ENCODE measurements around the gene TESMIN. TPM values are rescaled to one million over a fixed set of nuclear protein-coding genes. Genes with fewer than 3 reads are reported as not detected.
A peak's percentile ranks its signal among the peaks of the same experiment; 100 is the strongest.

Gene TESMIN
- total RNA-seq, 1 experiment from 2014 or later: 3.6 TPM

GRCh38 chr11:68667511-68668500 lies 83.5 kb downstream of the TESMIN start:
- in situ Hi-C loops (cut with HindIII; ENCODE audit: low sequenced_read_pairs): no loop called here
- no peak for DNase-seq (ENCODE audit: low spot score)

GRCh38 chr11:68666849-68667248 lies 84.5 kb downstream of the TESMIN start:
- in situ Hi-C loops (cut with HindIII; ENCODE audit: low sequenced_read_pairs): no loop called here
- no peak for DNase-seq (ENCODE audit: low spot score)

GRCh38 chr11:68665436-68665835 lies 85.9 kb downstream of the TESMIN start:
- in situ Hi-C loops (cut with HindIII; ENCODE audit: low sequenced_read_pairs): no loop called here
- no peak for DNase-seq (ENCODE audit: low spot score)

GRCh38 chr11:68664906-68665305 lies 86.4 kb downstream of the TESMIN start:
- DNase-seq (ENCODE audit: low spot score): no peak
- in situ Hi-C loops (cut with HindIII; ENCODE audit: low sequenced_read_pairs): no loop called here

- no peak for DNase-seq (ENCODE audit: low spot score)
- in situ Hi-C loops (cut with HindIII; ENCODE audit: low sequenced_read_pairs): no loop called here
Measured at GRCh38 chr11:68664141-68664540, 87.2 kb downstream of the TESMIN start.

GRCh38 chr11:68663482-68664010 lies 87.8 kb downstream of the TESMIN start:
- no peak for DNase-seq (ENCODE audit: low spot score)
- in situ Hi-C loops (cut with HindIII; ENCODE audit: low sequenced_read_pairs): no loop called here

- no peak for DNase-seq (ENCODE audit: low spot score)
- in situ Hi-C loops (cut with HindIII; ENCODE audit: low sequenced_read_pairs): no loop called here
Measured at GRCh38 chr11:68661697-68662603, 89.4 kb downstream of the TESMIN start.

GRCh38 chr11:68661014-68661413 lies 90.3 kb downstream of the TESMIN start:
- in situ Hi-C loops (cut with HindIII; ENCODE audit: low sequenced_read_pairs): no loop called here
- DNase-seq (ENCODE audit: low spot score): no peak

- in situ Hi-C loops (cut with HindIII; ENCODE audit: low sequenced_read_pairs): no loop called here
- no peak for DNase-seq (ENCODE audit: low spot score)
Measured at GRCh38 chr11:68660066-68660810, 91.1 kb downstream of the TESMIN start.

GRCh38 chr11:68659158-68659921 lies 92.0 kb downstream of the TESMIN start:
- peak; percentile 35 for DNase-seq (ENCODE audit: low spot score)
- in situ Hi-C loops (cut with HindIII; ENCODE audit: low sequenced_read_pairs): no loop called here

- in situ Hi-C loops (cut with HindIII; ENCODE audit: low sequenced_read_pairs): no loop called here
- DNase-seq (ENCODE audit: low spot score): no peak
Measured at GRCh38 chr11:68658661-68659060, 92.7 kb downstream of the TESMIN start.

GRCh38 chr11:68658097-68658496 lies 93.2 kb downstream of the TESMIN start:
- no peak for DNase-seq (ENCODE audit: low spot score)
- in situ Hi-C loops (cut with HindIII; ENCODE audit: low sequenced_read_pairs): no loop called here

Other genes with a start within 250 kb of the TESMIN start
- gene GAL, start 67.0 kb downstream of the TESMIN start, total RNA-seq (2014; rRNA removed; shearing (Covaris generic)): not detected in 2 replicates
- 1.2 and 1.9 TPM in 2 replicates for gene CPT1A, start 90.4 kb upstream of the TESMIN start, total RNA-seq (2014; rRNA removed; shearing (Covaris generic))
- gene MRPL21, start 152.3 kb upstream of the TESMIN start, total RNA-seq (2014; rRNA removed; shearing (Covaris generic)): 99.9 and 120 TPM in 2 replicates
- 19.1 and 21.3 TPM in 2 replicates for gene IGHMBP2, start 152.4 kb upstream of the TESMIN start, total RNA-seq (2014; rRNA removed; shearing (Covaris generic))
- gene MRGPRD, start 229.5 kb upstream of the TESMIN start, total RNA-seq (2014; rRNA removed; shearing (Covaris generic)): not detected in 2 replicates